Dedifferentiated amniotic fluid mesenchymal stem cell (primary cell): ENCODE measurements around the gene CCNT2.
"Not testable (repeated sequence)": the region's sequence is repeated elsewhere in the genome, so short reads cannot be mapped to it uniquely, and the experiment has no call there.

Experiments used
- DNase-seq: peaks from one replicate; pipeline ENCODE4 v3.0.0-alpha.2; 2016; ENCODE audit errors: extremely low spot score

CCNT2 gene

DNA sequence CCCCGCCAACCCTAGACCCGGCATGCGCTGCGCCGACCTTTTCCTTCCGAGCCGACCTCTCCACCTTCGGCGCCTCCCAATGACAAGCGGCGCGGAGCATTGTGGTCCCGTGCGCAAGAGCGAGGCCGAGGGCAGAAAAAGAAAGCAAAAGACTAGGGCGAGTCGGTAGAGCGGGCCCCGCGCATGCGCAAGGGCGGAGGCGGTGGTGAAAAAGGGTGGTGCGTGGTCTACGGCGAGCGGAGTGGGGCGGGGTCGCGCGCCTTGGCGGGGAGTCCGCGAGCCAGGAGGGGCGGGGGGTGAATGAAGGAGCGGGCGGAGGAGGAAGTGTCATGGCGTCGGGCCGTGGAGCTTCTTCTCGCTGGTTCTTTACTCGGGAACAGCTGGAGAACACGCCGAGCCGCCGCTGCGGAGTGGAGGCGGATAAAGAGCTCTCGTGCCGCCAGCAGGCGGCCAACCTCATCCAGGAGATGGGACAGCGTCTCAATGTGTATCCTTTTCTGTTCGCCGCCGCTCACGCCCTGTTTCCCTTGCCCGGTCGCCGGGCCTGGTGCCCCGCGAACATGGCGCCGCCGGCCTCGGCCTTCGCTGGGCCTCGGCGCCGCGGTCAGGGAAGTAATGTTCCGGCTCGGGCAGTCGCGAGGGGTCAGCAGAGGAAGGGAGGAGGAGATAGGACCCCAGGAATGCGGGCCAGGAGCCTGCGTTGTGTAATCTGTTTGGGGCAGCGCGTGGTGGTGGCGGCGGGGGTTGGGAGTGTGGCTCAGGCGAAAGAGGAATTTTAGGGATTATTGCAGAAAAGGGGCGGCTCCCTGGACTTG is at the start of gene CCNT2:
CCNT2 (plus strand) TSS at position 297 of the 815 bp plus-strand sequence; CDS start at position 330, 33 bp downstream.
- peak; percentile 99 for DNase-seq

DNA sequence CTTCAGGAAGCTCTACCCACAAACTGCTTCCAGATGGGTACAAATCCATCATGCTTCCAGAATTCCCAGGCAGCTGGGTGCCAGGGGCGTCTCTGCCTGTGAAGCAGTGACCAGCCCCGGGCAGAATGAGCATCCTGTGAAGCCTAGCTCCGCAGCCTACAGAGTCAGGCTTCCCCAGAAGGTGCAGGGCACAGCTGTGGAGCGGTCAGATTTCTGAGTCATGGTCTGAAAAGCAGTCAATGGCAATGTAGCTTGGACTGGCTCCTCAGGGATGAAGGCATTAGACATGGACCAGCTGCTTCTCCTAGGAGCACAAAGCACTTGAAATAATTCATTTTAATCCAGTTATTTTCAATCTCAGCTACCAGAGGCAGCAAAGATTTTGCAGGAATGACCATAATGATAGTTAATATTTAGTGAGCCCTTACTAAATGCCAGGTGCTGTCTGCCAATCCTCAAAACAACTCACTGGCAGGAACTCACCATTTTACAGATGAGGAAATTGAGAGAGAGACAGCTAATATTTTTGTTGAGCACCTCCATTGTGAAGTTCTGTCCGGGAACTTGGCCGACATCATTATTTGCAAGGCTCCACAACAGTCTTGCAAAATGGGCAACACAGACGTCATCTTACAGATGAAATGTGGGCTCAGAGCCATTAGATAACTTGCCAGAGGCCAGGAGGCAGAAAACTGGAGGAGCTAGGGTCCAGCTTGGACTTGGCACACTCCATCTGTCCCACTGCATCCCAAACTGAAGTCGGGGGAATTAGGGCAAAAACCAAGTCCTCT is 48.5 kb upstream of the CCNT2 start:
- DNase-seq: no peak

DNA sequence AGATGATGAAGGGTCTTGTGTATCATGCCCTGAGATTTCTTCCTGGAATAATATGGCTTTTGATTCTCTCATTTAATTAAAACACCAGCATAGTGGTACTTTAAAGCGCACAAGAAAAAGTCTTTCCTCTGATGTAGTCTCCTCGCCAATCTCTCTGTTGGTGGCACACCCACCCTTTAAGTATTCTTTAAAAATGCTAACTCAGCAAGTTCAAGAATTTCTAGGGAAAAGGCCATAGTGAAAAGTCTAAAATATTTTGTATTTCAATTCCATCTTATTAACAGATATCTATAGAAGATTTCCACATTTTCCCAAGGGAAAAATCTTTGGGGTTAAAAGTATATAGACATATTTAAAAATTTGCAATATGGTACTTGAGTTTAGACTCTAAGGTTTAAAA is 45.5 kb upstream of the CCNT2 start:
- DNase-seq: no peak

DNA sequence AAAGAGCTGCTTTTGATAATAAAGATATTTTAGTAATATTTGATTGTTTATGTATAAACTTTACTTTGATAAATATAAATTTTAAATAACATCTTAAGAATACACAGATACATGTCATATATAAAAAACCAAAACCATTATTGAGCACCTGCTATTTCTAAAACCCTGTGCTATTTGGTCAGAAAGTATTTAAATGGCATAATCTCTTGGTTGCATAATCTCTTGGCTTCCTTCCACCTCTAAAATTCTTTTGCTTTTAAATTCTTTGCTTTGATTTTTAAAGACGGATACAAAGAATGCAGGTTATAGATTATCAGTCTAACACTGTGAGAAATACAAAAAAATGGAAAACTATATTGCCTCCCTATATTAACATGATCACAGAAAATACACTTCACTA is 43.3 kb upstream of the CCNT2 start:
- no peak for DNase-seq

DNA sequence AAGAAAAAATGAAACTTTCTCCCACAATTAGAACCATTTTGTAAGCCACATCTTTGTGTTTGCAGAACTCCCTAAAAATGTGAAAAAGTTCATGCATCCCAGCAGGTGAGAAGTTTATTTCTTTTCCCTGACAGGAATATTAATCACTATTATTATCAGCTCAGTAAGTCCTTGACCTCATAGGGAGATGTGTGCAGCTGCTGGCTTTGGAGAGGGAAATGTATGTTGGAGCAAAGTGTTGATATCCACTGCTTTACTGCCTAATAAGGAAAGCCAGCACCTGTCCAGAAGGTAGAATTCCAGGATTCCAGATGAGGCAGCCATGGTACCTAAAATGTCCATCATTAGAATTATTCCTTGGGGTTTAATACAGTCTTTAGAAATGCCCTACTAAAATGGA is 35.8 kb upstream of the CCNT2 start:
- DNase-seq: no peak

DNA sequence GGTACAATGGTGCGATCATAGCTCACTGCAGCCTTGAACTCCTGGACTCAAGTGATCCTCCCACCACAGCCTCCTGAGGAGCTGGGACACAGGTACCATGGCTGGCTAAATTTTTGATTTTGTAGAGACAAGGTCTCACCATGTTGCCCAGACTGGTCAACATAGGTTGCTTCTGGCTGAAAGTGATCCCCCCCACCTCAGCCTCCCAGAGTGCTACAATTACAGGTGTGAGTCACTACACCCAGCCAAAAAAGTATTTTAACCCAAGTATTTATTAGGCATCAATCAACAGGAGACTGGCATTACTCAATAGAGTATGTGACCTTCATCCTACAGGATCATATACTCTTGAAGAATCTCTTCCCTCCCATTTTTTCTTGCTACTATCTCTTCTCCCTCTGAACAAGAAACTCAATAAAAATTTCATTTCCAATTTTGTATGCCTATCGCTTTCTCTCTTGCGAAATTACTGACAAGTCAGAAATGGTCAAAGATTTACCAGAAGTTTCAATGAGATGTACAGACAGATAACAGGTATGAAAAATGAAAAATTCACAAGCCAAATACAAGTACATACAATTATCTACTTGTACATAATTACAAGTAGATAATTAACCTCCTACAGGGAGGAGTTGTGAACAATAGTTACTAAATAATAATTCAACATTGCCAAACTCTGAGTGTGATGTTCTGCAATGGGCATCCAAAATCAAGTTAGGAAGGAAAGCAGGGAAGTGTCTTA is 34.9 kb upstream of the CCNT2 start:
- DNase-seq: no peak

DNA sequence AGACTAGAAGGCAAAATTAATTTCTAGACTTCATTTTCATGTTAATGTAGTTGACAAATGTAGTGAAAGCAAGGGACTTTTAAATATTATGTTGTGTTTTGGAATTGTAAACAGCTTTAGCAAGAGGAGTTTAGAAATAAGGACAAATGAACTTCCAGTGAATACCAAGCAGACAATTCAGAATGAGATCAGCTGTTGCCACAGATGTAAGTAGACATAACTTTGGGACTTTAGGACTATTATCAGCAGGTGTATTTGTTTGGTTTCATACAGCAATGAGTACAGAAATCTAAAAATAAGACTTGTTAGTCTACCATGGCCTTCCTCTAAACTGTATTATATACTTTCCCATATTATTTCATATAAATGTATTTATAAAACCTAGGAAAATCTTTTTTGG is 34.2 kb upstream of the CCNT2 start:
- DNase-seq: no peak

DNA sequence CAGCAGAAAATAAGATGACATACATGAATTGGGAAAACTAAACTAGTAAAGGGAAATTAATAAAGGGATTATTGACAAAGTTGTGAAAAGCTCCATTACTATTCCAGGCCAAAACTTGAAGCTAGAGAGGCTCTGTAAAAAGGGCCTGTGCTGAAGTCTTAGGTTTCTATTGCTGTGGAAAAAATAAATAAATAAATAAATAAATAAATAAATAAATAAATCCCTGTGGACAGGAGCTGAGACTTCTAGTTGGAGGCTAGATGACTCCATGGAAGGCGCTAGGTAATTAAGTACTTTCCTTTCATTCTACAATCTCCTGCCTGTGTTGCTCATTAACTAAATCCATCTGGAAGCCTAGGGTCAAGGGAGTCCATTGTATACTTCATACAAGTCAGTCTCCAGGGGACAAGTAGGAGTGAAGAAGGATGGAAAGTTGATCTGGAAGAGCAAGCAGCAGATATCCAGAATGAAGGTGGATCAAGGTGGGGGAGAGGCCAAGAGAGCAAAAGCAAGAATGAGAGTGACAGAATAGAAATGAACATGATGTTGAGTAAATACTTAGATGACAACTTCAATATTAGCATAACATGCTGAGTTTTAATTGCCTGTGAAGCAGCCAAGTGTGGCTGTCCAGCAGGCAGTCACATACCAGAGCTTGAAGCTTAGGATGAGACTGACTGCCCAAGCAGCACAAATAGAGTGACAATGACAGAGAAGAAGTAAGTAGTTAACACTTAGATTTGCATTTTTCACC is 26.2 kb upstream of the CCNT2 start:
- no peak for DNase-seq

DNA sequence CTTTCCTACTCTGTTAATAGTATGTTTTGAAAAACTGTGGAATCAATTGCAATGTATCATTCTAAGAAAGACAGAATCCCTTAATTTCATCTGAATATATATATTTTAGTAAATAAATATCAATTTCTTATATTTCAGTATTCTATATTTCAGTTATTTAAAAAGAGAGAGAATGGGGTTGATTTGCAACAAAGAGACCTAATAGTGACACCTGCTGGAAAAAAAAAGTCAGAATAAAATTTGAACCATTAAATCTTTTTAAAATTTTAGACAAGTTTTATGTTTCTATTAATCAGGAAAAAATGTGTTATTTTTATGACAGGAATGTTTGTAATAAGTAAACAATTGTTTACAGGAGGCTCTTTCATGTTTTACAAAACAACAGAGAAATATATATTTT is 20.7 kb upstream of the CCNT2 start:
- peak; percentile 52 for DNase-seq

DNA sequence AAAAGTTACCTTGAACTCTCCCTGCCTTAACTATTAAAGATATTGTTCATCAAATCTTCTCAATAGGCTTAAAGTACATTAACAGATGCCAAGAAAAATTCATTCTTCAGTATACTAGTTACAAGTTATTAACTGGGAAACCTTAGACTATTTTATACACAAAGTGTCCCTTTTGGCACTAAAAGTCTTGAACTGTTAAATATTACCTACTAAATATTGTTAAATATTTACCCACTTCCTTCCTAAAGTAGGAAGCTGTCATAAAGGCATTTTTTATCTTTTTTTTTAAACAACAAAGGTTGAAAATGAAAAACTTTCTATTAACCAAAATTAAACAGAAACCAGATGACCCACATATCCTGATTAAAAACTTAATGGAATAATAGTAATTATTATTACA is 19.4 kb upstream of the CCNT2 start:
- DNase-seq: no peak

DNA sequence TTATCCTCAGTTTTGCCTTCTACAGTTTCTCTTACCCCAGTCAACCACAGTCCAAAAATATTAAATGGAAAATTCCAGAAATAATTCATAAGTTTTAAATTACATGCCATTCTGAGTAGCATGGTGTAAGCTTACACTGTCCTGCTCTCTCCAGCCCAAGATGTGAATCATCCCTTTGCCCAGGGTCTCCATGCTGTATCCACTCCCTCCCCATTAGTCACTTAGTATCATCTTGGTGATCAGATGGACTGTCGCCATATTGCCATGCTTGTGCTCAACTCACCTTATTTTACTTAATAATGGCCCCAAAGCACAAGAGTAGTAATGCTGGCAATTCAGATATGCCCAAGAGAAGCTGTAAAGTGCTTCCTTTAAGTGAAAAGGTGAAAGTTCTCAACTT is 18.5 kb upstream of the CCNT2 start:
- DNase-seq: peak; percentile 64

DNA sequence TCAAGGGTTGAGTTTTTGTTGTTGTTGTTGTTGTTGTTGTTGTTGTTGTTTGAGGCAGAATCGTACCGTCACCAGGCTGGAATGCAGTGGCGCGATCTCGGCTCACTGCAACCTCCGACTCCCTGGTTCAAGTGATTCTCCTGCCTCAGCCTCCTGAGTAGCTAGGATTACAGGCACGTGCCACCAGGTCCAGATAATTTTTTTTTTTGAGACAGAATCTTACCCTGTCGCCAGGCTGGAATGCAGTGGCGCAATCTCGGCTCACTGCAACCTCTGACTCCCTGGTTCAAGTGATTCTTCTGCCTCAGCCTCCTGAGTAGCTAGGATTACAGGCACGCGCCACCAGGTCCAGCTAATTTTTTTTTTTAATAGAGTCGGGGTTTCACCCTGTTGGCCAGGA is 14.9 kb upstream of the CCNT2 start:
- DNase-seq: not testable (repeated sequence)

DNA sequence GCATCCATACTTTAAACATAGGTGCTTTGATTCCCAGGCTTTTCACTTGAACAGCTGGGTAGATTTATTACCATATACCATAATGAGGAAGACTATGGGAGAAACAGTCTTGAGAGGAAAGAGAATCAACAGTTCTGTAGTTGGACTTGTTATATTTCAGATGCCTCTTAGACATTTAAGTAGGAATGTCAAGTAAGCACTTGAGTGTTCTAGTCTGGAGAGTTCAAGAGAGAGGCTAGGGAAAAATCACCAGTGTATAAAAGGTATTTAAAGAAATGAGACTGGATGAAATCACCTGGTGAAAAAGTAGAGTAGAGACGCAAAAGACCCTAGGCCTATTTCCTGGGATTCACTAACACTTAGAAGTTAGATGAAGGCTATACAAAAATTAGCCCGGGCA is 13.5 kb upstream of the CCNT2 start:
- no peak for DNase-seq

DNA sequence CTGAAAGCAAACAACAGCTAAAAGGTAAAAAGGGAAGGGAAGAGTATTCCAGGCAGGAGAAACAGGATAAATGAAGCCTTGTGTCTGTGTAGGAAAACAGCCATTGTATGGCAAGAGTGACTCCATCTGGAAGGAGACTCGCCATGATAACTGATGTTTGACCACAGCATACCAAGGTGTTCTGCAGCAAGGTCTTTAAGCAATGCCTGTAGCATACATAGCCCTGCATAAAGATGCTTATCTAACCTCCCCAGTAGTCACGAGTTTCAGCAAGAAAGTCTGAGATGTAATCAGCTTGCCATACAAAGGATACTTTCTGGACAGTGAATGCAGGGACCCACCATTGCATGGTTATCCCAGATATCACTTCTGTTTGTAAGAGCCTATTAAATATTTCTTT is 11.9 kb upstream of the CCNT2 start:
- no peak for DNase-seq

DNA sequence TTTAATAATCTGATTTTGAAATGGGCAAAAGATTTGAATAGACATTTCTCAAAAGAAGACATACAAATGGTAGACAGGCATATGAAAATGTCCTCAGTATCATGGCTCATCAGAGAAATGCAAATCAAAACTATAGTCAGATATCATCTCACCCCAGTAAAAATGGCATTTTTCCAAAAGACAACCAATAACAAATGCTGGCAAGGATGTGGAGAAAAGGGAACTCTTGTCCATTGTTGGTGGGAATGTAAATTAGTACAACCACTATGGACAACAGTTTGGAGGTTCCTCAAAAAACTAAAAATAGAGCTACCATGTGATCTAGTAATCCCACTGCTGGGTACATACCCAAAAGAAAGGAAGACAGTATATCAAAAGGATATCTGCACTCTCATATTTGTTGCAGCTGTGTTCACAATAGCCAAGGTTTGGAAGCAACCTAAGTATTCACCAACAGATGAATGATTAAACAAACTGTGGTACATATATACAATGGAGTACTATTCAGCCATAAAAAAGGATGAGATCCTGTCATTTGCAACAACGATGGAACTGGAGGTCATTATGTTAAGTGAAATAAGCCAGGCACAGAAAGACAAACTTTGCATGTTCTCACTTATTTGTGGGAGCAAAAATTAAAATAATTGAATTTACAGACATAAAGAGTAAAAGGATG is 11.0 kb upstream of the CCNT2 start:
- DNase-seq: not testable (repeated sequence)

DNA sequence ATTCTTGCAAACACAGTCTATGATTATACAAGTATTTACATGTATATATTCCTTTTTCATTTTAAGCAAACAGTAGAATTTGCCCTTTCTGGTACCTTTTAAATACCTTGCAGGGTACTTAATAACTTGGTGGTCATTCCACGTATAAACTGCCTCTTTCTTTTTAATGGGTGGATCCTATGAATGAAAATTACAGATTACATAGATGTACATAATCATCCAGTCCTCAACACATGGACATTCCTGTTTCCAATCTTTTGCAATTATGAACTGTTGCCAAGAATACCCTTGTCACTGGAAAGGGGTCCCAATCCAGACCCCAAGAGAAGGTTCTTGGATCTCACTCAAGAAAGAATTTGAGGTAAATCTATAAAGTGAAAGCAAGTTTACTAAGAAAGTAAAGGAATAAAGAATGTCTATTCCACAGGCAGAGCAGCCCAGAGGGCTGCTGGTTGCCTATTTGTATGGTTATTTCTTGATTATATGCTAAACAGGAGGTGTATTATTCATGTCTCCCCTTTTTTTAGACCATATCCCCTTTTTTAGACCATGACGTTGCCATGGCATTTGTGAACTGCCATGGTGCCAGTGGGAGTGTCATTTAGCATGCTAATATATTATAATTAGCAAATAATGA is 7.7 kb upstream of the CCNT2 start:
- DNase-seq: no peak

DNA sequence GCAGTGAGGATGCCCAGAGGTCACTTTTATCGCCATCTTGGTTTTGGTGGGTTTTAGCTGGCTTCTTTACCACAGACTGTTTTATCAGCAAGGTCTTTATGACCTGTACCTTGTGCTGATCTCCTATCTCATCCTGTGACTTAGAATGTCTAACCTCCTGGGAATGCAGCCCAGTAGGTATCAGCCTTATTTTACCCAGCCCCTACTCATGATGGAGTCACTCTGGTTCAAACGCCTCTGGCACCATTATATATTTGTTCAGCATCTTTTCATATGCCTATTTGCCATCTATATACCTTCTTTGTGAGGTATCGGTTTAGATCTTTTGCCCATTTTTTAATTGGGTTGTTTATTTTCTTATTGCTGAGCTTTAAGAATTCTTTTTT is 7.2 kb upstream of the CCNT2 start:
- no peak for DNase-seq

DNA sequence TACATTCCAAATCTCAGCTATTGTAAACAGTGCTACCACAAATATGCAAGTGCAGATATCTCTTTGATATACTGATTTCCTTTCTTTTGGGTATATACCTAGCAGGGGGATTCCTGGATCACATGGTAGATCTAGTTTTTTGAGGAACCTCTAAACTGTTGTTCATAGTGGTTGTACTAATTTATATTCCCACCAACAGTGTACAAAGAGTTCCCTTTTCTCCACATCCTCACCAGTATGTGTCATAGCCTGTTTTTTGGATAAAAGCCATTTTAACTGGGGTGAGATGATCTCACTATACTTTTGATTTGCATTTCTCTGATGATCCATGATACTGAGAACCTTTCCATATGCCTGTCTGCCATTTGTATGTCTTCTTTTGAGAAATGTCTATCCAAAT is 6.3 kb upstream of the CCNT2 start:
- DNase-seq: no peak

DNA sequence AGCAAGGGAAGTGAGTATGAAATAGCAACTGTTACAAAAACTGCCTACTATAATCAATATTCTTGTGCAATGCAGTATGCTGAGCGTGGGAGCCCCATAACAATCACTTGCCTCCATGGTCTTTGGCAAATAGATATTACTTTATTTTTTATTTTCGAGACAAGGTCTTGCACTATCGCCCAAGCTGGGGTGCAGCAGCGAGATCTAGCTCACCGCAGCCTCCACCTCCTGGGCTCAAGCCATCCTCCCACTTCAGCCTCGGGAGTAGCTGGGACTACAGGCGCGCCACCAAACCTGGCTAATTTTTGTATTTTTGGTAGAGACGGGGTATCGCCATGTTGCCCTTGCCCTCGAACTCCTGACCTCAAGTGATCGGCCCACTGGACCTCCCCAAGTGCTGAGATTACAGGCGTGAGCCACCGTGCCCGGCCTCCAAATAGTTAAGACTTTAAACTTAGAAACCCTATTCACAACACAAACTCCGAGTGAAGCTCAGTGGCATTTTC is 1.2 kb upstream of the CCNT2 start:
- no peak for DNase-seq

DNA sequence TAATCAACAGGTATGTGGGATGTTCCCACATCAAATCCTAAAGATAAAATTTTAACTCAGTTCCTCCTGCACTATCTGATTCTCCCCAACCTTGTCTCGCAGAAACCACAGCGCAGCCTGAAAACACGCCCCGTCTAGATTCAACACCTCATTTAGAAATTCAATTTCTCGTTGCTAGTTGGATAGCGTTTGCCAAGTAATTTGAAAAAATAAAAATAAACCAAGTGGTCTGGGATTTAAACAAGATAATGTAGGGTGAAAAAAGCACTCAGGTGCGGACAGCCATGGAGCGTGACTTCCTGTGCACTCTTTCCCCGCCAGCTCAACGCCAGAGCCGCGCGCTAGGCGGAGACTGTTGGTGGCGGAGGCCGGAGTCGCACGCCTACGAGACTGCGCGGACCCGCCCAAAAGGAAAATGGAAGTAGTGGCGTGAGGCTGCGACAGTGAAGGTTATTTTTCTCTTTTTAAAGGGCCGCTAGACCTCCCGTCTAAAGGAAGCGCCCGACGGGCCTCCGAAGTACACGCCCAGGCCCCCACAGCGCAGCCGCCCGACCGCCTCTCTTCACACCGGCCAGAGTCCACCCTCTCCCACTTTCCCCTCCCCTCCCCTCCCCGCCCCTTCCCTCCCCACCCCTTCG is 615 bp upstream of the CCNT2 start:
- DNase-seq: peak; percentile 93
